ENCODE measurements around the gene FALEC.

- TF ChIP-seq CTCF (IDR thresholded peaks at IDR 0.05): no peak
- TF ChIP-seq POLR2A (IDR thresholded peaks at IDR 0.05): no peak
Observed at GRCh38 chr1:150555971-150556865, 40.7 kb downstream of the FALEC start.

Data from adrenal gland (tissue), 5 donors.